HEK293 (cell line): Measurements from ENCODE around the gene CEP350.

Experiments used
- CTCF ChIA-PET: fragments of 350-600 bp; formaldehyde crosslinking; extraction: SDS; loops from one replicate; lab custom pipeline; 2021; ENCODE audit warnings: antibody characterized with exemption; lab: Yijun Ruan, JAX
- POLR2A ChIA-PET: fragments of 300-600 bp; formaldehyde crosslinking; extraction: SDS; loops from one replicate; lab custom pipeline; 2020; ENCODE audit warnings: antibody characterized with exemption, inconsistent platforms; lab: Yijun Ruan, JAX
- H3K27ac ChIP-seq: fragments of 200-500 bp; sonication (Bioruptor generic); 2 replicates; pipeline ENCODE4 v1.5.1; 2014; ENCODE audit warnings: low read depth, low read length, control low read depth, inconsistent platforms; ENCODE audit errors: extremely low read depth
- H3K36me3 ChIP-seq, 2 experiments: fragments of 200-500 bp in 1 of 2; sonication (Bioruptor generic) in 1 of 2; 1 replicate in 1 of 2; 2 replicates in 1 of 2; pipeline ENCODE4 v1.5.1; 2014 to 2017; ENCODE audit warnings: inconsistent platforms in 2 of 2, low read length in 2 of 2; ENCODE audit not compliant: control insufficient read depth in 2 of 2, insufficient read depth in 1 of 2
- H3K4me1 ChIP-seq: fragments of 200-500 bp; sonication (Bioruptor generic); 2 replicates; pipeline ENCODE4 v1.5.1; 2014; ENCODE audit warnings: mild to moderate bottlenecking, low read length, inconsistent platforms; ENCODE audit not compliant: control insufficient read depth, insufficient read depth
- H3K4me3 ChIP-seq: 2 replicates; pipeline ENCODE4 v1.5.1; 2011; ENCODE audit warnings: low read depth, mild to moderate bottlenecking, control low read depth, low read length, moderate library complexity
- H3K9me3 ChIP-seq: fragments of 200-500 bp; sonication (Bioruptor generic); 2 replicates; pipeline ENCODE4 v1.5.1; 2014; ENCODE audit warnings: low read depth, low read length, inconsistent platforms; ENCODE audit not compliant: control insufficient read depth, insufficient read depth
- ELK4 ChIP-seq: IDR thresholded peaks from 2 replicates; pipeline ENCODE4 v1.6.1; 2011; ENCODE audit warnings: mild to moderate bottlenecking, low read depth, low read length, borderline replicate concordance
- HOXA7 ChIP-seq: sonication (generic); formaldehyde crosslinking; IDR thresholded peaks from 2 replicates; pipeline ENCODE4 v1.8.1; 2022; ENCODE audit warnings: missing genetic modification reagents, borderline replicate concordance
- KLF10 ChIP-seq: fragments of 450-650 bp; IDR thresholded peaks from 2 replicates; pipeline ENCODE4 v1.5.1; 2018; ENCODE audit warnings: missing biosample characterization, mild to moderate bottlenecking, missing genetic modification characterization
- KLF17 ChIP-seq: fragments of 450-650 bp; formaldehyde crosslinking; IDR thresholded peaks from 2 replicates; pipeline ENCODE4 v1.5.1; 2016; ENCODE audit warnings: missing biosample characterization, missing genetic modification characterization
- KLF9 ChIP-seq: fragments of 450-650 bp; formaldehyde crosslinking; IDR thresholded peaks from 2 replicates; pipeline ENCODE4 v1.5.1; 2016; ENCODE audit warnings: missing biosample characterization, missing genetic modification characterization, low read depth
- SETDB1 ChIP-seq: IDR thresholded peaks from one replicate; pipeline ENCODE4 v1.6.1; 2017; ENCODE audit warnings: mild to moderate bottlenecking, low read length, moderate library complexity, mixed read lengths; ENCODE audit not compliant: insufficient read length
- TCF7L2 ChIP-seq: IDR thresholded peaks from 2 replicates; pipeline ENCODE4 v1.6.1; 2011; ENCODE audit warnings: low read depth, mild to moderate bottlenecking, inconsistent platforms, low read length, moderate library complexity, borderline replicate concordance
- ZBTB7A ChIP-seq: fragments of 450-650 bp; formaldehyde crosslinking; IDR thresholded peaks from 2 replicates; pipeline ENCODE4 v1.5.1; 2016; ENCODE audit warnings: low read depth, missing biosample characterization, missing genetic modification characterization
- ZNF112 ChIP-seq: fragments of 450-650 bp; formaldehyde crosslinking; IDR thresholded peaks from 2 replicates; pipeline ENCODE4 v1.5.0; 2017; ENCODE audit warnings: missing biosample characterization, missing genetic modification characterization
- ZNF2 ChIP-seq: fragments of 450-650 bp; formaldehyde crosslinking; IDR thresholded peaks from 2 replicates; pipeline ENCODE4 v1.5.1; 2016; ENCODE audit warnings: missing biosample characterization, missing genetic modification characterization
- ZNF214 ChIP-seq: fragments of 450-650 bp; formaldehyde crosslinking; IDR thresholded peaks from 2 replicates; pipeline ENCODE4 v1.5.1; 2017; ENCODE audit warnings: missing biosample characterization, mild to moderate bottlenecking, missing genetic modification characterization, borderline replicate concordance
- ZNF292 ChIP-seq: fragments of 450-650 bp; formaldehyde crosslinking; IDR thresholded peaks from 2 replicates; pipeline ENCODE4 v1.5.1; 2016; ENCODE audit warnings: low read depth, missing biosample characterization, missing genetic modification characterization, borderline replicate concordance
- ZNF544 ChIP-seq: fragments of 450-650 bp; formaldehyde crosslinking; IDR thresholded peaks from 2 replicates; pipeline ENCODE4 v1.5.0; 2017; ENCODE audit warnings: missing biosample characterization, missing genetic modification characterization
- ZNF555 ChIP-seq: fragments of 450-650 bp; formaldehyde crosslinking; conservative IDR thresholded peaks from 2 replicates; pipeline ENCODE4 v1.5.1; 2017; ENCODE audit warnings: missing biosample characterization, mild to moderate bottlenecking, missing genetic modification characterization, inconsistent platforms
- ZNF571 ChIP-seq: fragments of 450-650 bp; formaldehyde crosslinking; IDR thresholded peaks from 2 replicates; pipeline ENCODE4 v1.5.0; 2017; ENCODE audit warnings: missing biosample characterization, missing genetic modification characterization
- ZNF596 ChIP-seq: fragments of 450-650 bp; IDR thresholded peaks from 2 replicates; pipeline ENCODE4 v1.5.0; 2018; ENCODE audit warnings: missing biosample characterization, mild to moderate bottlenecking, missing genetic modification characterization, moderate library complexity
- ZNF610 ChIP-seq: fragments of 450-650 bp; formaldehyde crosslinking; IDR thresholded peaks from 2 replicates; pipeline ENCODE4 v1.5.1; 2016; ENCODE audit warnings: missing biosample characterization, missing genetic modification characterization, borderline replicate concordance
- ZNF639 ChIP-seq: fragments of 450-650 bp; formaldehyde crosslinking; IDR thresholded peaks from 2 replicates; pipeline ENCODE4 v1.5.1; 2016; ENCODE audit warnings: missing biosample characterization, missing genetic modification characterization
- ZNF677 ChIP-seq: fragments of 450-650 bp; IDR thresholded peaks from 2 replicates; pipeline ENCODE4 v1.5.0; 2018; ENCODE audit warnings: missing biosample characterization, mild to moderate bottlenecking, missing genetic modification characterization, moderate library complexity

Gene CEP350

GRCh38 chr1:180066150-180066549 lies 111.5 kb downstream of the CEP350 start:
- no peaks in the 10 kb centered on the region for H3K9me3 ChIP-seq
- no peaks in the 10 kb centered on the region for H3K4me1 ChIP-seq
- ChIA-PET POLR2A (interaction anchor here (0.6 kb wide), 1 partner anchor 182 kb away, joined by 4 read pairs; no protein-coding TSS in a partner anchor), CTCF (no interaction called here)
- H3K27ac ChIP-seq, result no peak overlapping the region
- peaks cover 37 to 71% of the 10 kb centered on the region in 2 experiments for H3K36me3 ChIP-seq
- no peak overlapping the region for H3K4me3 ChIP-seq
- TF ChIP-seq ZNF610 (tag by site-specific recombination) (no peak), KLF9 (tag by site-specific recombination) (no peak), ZNF292 (tag by site-specific recombination) (no peak), ZNF639 (tag by site-specific recombination) (no peak), HOXA7 (CRISPR knock-in tag) (no peak), ZNF677 (no peak), ZNF596 (tag by site-specific recombination) (no peak), ZNF555 (tag by site-specific recombination) (no peak), ZNF112 (tag by site-specific recombination) (no peak)

- peaks cover 15 to 65% of the 10 kb centered on the region in 2 experiments for H3K36me3 ChIP-seq
- H3K27ac ChIP-seq, result no peak overlapping the region
- no peaks in the 10 kb centered on the region for H3K9me3 ChIP-seq
- no peak for TF ChIP-seq KLF17 (tag by site-specific recombination)
- TF ChIP-seq ZBTB7A (tag by site-specific recombination), result no peak
- no peak for TF ChIP-seq ZNF544 (tag by site-specific recombination)
- ChIA-PET POLR2A (no interaction called here), CTCF (no interaction called here)
- no peaks in the 10 kb centered on the region for H3K4me1 ChIP-seq
- H3K4me3 ChIP-seq, result no peak overlapping the region
Measured at GRCh38 chr1:180070286-180070685, 115.7 kb downstream of the CEP350 start.

- H3K4me3 ChIP-seq, result no peak overlapping the region
- TF ChIP-seq KLF10 (tag by site-specific recombination) (no peak), TCF7L2 (no peak), ZNF571 (no peak), SETDB1 (no peak), ZNF214 (tag by site-specific recombination) (no peak)
- TF ChIP-seq, all 188 proteins: peak for 0
- Histone ChIP-seq H3K4me1 (no peaks in the 10 kb centered on the region), H3K27ac (no peak overlapping the region), H3K36me3 (peaks cover 21 to 67% of the 10 kb centered on the region in 2 experiments), H3K9me3 (no peaks in the 10 kb centered on the region)
- ChIA-PET CTCF (interaction anchor here (0.7 kb wide), 1 partner anchor 385 kb away, joined by 3 read pairs; no protein-coding TSS in a partner anchor), POLR2A (no interaction called here)
Measured at GRCh38 chr1:180071759-180072158, 117.1 kb downstream of the CEP350 start.

GRCh38 chr1:180080439-180080838 lies 125.8 kb downstream of the CEP350 start:
- peaks cover 46 to 59% of the 10 kb centered on the region in 2 experiments for H3K36me3 ChIP-seq
- TF ChIP-seq KLF17 (tag by site-specific recombination) (no peak), ELK4 (no peak), ZNF2 (tag by site-specific recombination) (no peak)
- CTCF ChIA-PET, result no interaction called here
- H3K4me1 ChIP-seq, result no peaks in the 10 kb centered on the region
- H3K27ac ChIP-seq, result no peak overlapping the region
- no peak overlapping the region for H3K4me3 ChIP-seq
- no peaks in the 10 kb centered on the region for H3K9me3 ChIP-seq
- POLR2A ChIA-PET, result no interaction called here
